ENCODE data around the gene DIP2C.
A peak's percentile ranks its signal among the peaks of the same experiment; 100 is the strongest.
"Not testable (repeated sequence)": the region's sequence is repeated elsewhere in the genome, so short reads cannot be mapped to it uniquely, and the experiment has no call there.

DIP2C gene

GRCh38 chr10:700183-700582 is 10.7 kb upstream of the DIP2C start:
- DNase-seq (ENCODE audit: low read depth in 2 of 2) = not testable (repeated sequence)

GRCh38 chr10:697097-697875 is 7.8 kb upstream of the DIP2C start:
- DNase-seq (ENCODE audit: low read depth in 2 of 2) = no peak

GRCh38 chr10:695396-695795 is 5.9 kb upstream of the DIP2C start:
- no peak for DNase-seq (ENCODE audit: low read depth in 2 of 2)

GRCh38 chr10:693506-693905 is 4.0 kb upstream of the DIP2C start:
- no peak for DNase-seq (ENCODE audit: low read depth in 2 of 2)

- DNase-seq (ENCODE audit: low read depth in 2 of 2) = no peak
Observed at GRCh38 chr10:692682-693351, 3.3 kb upstream of the DIP2C start.

GRCh38 chr10:691216-691615 is 1.7 kb upstream of the DIP2C start:
- DNase-seq (ENCODE audit: low read depth in 2 of 2) = no peak

GRCh38 chr10:690372-691161 is 1.1 kb upstream of the DIP2C start:
- DNase-seq (ENCODE audit: low read depth in 2 of 2) = no peak

GRCh38 chr10:689121-689451 is 382 bp downstream of the DIP2C start:
- no peak for DNase-seq (ENCODE audit: low read depth in 2 of 2)

- no peak for DNase-seq (ENCODE audit: low read depth in 2 of 2)
Observed at GRCh38 chr10:688312-689120, 952 bp downstream of the DIP2C start.

GRCh38 chr10:687583-688311 is 1.7 kb downstream of the DIP2C start:
- DNase-seq (ENCODE audit: low read depth in 2 of 2) = no peak

- no peak for DNase-seq (ENCODE audit: low read depth in 2 of 2)
Observed at GRCh38 chr10:686155-686931, 3.1 kb downstream of the DIP2C start.

- DNase-seq (ENCODE audit: low read depth in 2 of 2) = no peak
Observed at GRCh38 chr10:685613-686012, 3.9 kb downstream of the DIP2C start.

GRCh38 chr10:683448-684071 is 5.9 kb downstream of the DIP2C start:
- DNase-seq (ENCODE audit: low read depth in 2 of 2) = peak; percentile 82 to 85

- no peak for DNase-seq (ENCODE audit: low read depth in 2 of 2)
Observed at GRCh38 chr10:682931-683447, 6.5 kb downstream of the DIP2C start.

GRCh38 chr10:681670-682318 is 7.7 kb downstream of the DIP2C start:
- no peak for DNase-seq (ENCODE audit: low read depth in 2 of 2)

- DNase-seq (ENCODE audit: low read depth in 2 of 2) = no peak
Observed at GRCh38 chr10:680745-681144, 8.7 kb downstream of the DIP2C start.

- DNase-seq (ENCODE audit: low read depth in 2 of 2) = no peak
Observed at GRCh38 chr10:680146-680545, 9.3 kb downstream of the DIP2C start.

GRCh38 chr10:679556-679955 is 9.9 kb downstream of the DIP2C start:
- DNase-seq (ENCODE audit: low read depth in 2 of 2) = no peak

GRCh38 chr10:678662-679005 is 10.8 kb downstream of the DIP2C start:
- DNase-seq (ENCODE audit: low read depth in 2 of 2) = not testable (repeated sequence)

All from fibroblast of skin of left quadriceps (primary cell).